Stimulated activated CD8-positive, alpha-beta memory T cell treated with anti-CD3 and anti-CD28 coated beads, Interleukin-12 subunit alpha, Interleukin-12 subunit beta, amount 100 ng/mL, for 24 hours (primary cell): ENCODE results near the gene IRF5.

Experiments used
- DNase-seq: peaks from one replicate; pipeline ENCODE4 v3.0.0-alpha.2; 2020; ENCODE audit errors: extremely low read depth

Gene IRF5

GRCh38 chr7:128919881-128920799 is 17.6 kb upstream of the IRF5 start:
- no peak for DNase-seq

- no peak for DNase-seq
Measured at GRCh38 chr7:128920913-128921582, 16.7 kb upstream of the IRF5 start.

DNA sequence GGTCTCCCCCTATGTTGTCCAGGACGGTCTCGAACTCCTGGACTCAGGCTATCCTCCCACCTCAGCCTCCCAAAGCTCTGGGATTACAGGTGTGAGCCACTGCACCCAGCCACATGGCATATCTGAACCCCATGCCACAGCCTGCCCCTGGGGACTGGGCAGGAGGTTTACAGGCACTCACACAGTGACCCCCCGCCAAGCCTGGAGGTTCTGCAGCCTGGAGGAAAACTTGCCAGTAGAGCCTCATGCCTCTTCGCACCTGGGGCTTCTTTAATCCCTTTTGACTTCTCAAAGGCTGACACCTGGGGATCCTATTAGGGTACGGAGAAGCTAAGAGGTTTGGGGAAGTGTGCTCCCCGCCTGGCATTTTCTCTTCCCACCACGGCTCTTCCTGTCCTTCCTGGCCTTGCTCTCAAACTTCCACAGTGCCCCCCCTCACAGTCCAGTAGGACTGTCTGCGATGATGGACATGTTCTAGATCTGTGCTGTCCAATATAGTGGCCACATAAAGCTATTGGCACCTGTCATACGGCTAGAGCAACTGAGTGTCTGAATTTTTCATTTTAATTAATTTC is 15.8 kb upstream of the IRF5 start:
- DNase-seq: no peak

- DNase-seq: no peak
Measured at GRCh38 chr7:128922496-128923410, 15.0 kb upstream of the IRF5 start.

GRCh38 chr7:128923411-128923800 is 14.3 kb upstream of the IRF5 start:
- no peak for DNase-seq

- DNase-seq: no peak
Measured at GRCh38 chr7:128924707-128925588, 12.8 kb upstream of the IRF5 start.

GRCh38 chr7:128928159-128928813 is 9.4 kb upstream of the IRF5 start:
- no peak for DNase-seq

- DNase-seq: no peak
Measured at GRCh38 chr7:128928882-128929788, 8.6 kb upstream of the IRF5 start.

- no peak for DNase-seq
Measured at GRCh38 chr7:128931190-128931798, 6.4 kb upstream of the IRF5 start.

DNA sequence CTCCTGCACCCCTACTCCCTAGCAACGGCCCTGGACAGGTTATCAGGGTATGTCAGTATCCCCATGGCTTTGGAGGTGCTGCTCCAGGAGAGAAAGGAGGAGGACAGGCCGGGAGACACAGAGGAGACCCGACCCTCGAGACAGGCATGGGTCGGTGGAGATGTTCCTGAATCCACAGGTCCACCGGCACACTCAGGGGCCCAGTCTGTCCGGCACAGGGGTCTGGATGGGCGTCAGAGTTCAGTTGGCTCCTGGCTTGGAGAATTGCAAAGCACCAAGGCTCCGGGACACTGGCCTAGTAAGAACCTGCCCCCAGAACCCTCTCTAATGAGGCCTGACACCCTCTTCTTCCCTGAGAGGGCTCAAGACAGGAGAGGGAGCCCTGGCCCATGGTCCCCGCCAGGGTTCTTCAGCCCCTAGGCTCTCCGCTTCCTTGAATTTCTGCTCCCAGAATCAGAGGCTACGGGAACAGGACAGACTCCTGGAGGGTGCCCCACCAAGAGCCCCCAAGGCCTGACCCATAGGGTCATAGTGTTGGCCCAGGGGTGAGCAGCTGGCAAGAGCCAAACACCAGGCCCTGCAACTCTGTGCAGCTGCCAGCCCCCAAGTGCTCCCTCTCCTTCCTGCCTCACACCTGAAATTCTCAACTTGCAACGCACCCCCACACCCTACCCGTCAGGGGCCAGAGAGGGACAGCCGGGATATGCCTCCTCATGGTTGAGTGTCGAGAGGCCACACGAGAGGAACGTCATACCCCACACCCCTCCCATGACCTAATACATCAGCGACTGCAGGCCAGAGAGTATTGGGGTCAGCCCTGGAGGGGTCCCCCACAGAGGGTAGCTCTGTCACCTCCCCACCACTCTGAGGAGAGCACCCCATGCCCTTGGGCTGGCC is 5.5 kb upstream of the IRF5 start:
- DNase-seq: no peak

- no peak for DNase-seq
Measured at GRCh38 chr7:128932862-128933179, 4.9 kb upstream of the IRF5 start.

- no peak for DNase-seq
Measured at GRCh38 chr7:128933180-128933891, 4.4 kb upstream of the IRF5 start.

GRCh38 chr7:128934361-128935341 is 3.1 kb upstream of the IRF5 start:
- no peak for DNase-seq

GRCh38 chr7:128935342-128935730 is 2.4 kb upstream of the IRF5 start:
- DNase-seq: no peak

GRCh38 chr7:128936798-128937197 is 929 bp upstream of the IRF5 start:
- DNase-seq: no peak

DNA sequence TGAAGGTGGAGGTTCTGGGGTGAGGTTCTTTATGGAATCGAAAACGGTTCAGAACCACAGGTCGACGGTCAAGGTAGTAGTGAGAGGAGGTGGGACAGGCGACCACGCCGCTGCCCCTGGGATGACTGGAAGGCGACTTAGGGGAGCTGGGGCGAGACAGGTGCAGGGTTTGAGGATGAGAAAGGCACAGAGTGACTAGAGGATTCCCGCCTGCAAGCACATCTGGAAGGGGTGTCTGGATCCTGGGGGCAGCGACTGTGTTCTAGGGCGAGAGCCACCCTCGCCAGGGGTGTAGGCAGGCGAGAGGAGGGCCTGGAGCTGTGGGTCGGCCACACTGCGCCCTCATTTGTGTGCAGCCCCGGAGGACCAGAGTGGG is 468 bp upstream of the IRF5 start:
- DNase-seq: no peak
